HUDEP-2 (cell line): ENCODE results near the gene COMMD6.
A peak's percentile ranks its signal among the peaks of the same experiment; 100 is the strongest.
"Not testable (repeated sequence)": the region's sequence is repeated elsewhere in the genome, so short reads cannot be mapped to it uniquely, and the experiment has no call there.

Experiments
- DNase-seq, 76 experiments: peaks; one replicate each; lab custom pipeline; 2025; ENCODE audit not compliant: unreplicated experiment in 76 of 76; lab: John Stamatoyannopoulos, UW

Gene COMMD6

GRCh38 chr13:75537401-75538365 is at the start of gene COMMD6:
TSS of gene COMMD6 (minus strand) at chr13:75537841. CDS start at chr13:75537805, 36 bp downstream.
- DNase-seq = peak in 66 of 76 experiments; percentile 7 to 73 (median 52)

DNA sequence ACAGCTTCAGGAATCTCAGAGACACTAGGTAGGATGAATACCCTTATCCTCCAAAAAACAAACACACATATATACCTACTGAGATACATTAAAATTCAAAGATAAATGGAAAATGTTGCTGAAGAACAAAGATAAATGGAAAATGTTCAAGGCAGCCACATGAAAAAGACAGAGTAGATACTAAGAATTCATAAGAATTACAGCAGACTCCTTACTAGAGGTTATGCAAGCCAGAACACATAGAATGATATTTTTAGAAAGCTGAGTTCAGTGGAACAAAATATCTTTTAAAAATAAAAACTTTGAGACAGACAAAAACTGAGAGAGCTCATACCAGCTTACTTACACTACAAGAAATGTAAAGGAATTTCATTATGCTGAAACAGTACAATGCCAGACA is 47.5 kb upstream of the COMMD6 start:
- no peak for DNase-seq

DNA sequence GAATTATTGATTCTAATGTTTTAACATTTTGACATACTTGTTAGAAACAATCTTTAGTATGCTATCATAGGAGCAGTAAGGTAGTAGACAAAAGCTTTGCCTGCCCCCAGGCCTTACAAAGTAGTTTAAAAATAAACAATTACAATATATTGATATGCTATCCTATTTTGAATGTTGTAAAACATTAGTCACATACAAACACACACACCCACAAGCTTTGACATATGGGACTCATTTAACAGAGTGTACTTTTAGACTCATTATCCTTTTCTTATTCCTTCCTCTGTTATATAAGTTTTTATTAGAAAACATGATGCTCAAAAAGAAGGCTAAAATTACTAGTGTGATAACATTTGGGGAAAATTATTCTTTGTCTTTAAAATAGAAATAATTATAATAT is 45.5 kb upstream of the COMMD6 start:
- DNase-seq = no peak

GRCh38 chr13:75581874-75582640 is 44.4 kb upstream of the COMMD6 start:
- no peak for DNase-seq

DNA sequence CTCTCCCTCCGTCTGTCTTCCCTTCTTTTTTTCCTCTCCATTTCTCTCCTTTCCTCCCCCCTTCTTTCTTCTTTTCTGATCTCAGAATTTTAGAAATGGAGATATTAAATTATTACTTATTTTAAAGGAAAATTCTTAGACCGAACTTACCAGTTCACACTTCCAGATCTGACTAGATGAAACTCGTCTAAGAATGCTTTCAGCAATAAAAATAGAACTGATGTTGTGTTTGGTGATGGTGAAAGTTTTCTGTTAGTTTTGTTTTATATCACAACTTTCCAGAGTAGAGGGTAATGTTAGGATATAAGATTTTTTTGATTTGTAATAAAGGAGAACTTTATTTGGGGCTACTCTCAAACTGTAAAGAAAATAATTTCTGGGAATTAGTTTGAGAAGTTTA is 41.9 kb upstream of the COMMD6 start:
- DNase-seq = no peak

DNA sequence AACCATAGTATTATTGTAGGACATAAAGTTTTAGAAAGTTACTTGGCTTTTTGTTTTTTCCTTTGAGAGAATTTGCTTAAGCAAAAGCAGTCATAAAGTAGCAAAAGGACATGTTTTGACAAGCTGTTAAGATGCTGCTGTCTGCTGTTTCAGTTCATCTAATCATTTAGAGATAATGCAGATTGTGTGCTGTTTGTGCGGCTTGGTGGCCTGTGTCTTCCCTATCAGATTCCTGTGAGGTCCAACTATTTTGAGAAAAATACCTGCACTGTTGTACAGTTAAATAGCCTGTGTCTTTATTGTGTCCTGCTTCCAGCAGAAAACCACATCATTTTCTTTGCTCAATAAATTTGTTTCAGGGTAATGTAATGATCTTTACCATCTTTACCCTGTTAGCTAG is 31.9 kb upstream of the COMMD6 start:
- DNase-seq = no peak

DNA sequence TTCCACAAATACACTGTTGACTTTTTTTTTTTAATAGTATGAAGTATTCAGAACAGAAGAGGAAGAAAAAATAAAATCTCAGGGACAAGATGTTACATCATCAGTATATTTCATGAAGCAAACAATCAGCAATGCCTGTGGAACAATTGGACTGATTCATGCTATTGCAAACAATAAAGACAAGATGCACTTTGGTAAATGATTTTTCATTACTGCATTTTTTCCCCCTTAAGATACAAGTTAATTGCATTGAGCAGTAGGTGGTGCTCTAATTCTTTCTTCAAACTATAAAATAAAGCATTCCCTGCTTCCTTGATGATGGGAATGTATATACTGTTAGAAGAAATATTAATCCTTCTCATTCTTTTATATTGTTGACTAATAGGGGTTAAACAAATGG is 29.0 kb upstream of the COMMD6 start:
- DNase-seq = no peak

- DNase-seq = no peak
Measured at GRCh38 chr13:75558145-75558840, 20.7 kb upstream of the COMMD6 start.

DNA sequence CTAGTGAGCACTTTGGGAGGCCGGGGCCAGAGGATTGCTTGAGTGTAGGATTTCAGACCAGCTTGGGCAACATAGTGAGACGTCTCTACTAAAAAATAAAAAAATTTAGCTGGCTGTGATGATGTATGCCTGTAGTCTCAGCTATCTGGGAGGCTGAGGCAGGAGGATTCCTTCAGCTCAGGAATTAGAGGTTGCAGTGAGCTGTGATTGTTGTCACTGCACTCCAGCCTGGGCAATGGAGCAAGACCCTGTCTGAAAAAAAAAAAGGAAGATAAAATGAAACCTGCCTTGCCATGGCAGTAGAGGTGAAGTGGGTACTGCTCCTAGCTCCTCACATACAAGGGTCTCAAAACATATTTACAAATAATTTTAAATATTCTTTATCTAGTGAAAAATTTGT is 19.3 kb upstream of the COMMD6 start:
- DNase-seq = no peak

DNA sequence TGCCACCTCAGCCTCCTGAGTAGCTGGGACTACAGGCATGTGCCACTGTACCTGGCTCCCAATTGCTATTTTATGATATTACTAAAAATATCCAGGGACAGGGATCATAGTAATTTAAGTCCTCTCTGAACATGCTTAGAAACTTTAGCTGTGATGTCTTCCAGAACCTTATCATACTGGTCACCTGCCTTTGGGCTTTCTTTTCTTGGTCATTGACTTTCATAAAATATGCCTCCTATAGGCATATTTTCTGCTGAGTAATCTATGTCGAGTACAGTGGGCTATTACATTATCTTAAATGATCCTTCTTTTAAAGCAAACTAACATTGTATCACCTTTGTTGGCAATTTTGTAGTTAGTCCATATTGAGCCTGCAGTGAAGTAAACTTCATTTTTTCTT is 18.2 kb upstream of the COMMD6 start:
- no peak for DNase-seq

DNA sequence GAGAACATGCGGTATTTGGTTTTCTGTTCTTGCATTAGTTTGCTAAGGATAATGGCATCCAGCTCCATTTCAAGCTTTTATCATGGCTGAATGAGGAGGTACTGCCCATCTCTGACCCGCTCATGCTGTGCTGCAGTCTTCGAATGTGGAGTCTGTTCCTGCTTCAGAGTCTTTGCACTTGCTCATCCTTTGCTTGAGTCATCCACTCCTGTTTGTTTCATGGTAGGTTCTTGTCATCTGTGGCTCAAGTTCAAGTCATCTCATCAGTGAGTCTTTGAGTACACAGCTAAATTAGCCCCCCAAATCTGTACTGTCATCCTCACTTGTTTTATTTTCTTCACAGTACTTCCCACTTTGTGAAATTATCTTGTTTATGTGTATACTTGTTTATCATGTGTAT is 17.3 kb upstream of the COMMD6 start:
- DNase-seq = no peak

GRCh38 chr13:75554464-75554863 is 16.8 kb upstream of the COMMD6 start:
- no peak for DNase-seq

GRCh38 chr13:75550159-75550567 is 12.5 kb upstream of the COMMD6 start:
- DNase-seq = peak in 36 of 76 experiments; percentile 3 to 49 (median 27)

DNA sequence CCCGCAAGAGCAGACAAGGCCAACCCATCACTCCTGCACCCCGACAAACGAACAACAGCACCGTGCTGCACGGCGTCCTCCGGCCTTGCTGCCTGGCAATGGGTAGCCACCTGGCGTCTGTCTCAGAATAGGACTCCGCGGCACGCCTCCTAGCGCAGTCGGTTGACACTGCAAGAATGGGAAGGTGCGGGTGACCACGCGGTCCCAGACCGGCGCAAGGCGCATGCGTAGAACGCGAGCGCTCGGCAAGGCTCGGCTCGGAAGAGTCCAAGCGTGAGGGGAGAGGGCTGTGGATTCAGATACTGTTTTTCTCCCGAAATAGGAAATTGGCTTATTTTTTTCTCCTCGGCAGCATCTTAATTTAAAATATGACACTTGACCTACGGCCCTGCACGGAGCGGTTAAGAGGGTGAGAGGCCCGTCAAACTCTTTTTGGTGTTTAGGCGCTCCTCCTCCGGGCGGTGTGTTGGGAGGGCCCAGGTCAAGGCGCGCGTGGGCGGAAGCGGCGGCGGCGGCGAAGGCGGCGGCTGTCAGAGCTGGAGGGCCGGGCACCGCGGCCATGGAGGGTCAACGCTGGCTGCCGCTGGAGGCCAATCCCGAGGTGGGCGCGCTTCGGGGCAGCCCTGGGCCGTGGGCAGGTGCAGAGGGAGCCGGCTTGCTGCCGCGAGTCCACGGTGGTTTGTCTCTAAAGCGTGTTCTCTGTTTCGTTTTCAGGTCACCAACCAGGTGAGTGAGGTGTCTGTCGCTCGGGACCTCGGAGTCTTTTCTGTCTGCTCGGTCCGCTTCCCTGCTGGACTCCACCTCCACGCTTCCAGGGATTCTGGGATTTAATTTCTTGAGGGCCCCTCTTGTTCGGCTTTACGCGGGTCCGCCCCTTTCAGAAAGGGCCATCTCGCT is 11.9 kb upstream of the COMMD6 start, which contains the start of gene UCHL3:
Gene UCHL3 (plus strand): TSS at position 530 of the 897 bp plus-strand sequence. CDS start 30 bp downstream, at position 560.
- DNase-seq = peak; percentile 8 to 98 (median 94)

- peak in 1 of 76 experiments; percentile 2 for DNase-seq
Measured at GRCh38 chr13:75547917-75548316, 10.3 kb upstream of the COMMD6 start.

GRCh38 chr13:75545386-75545785 is 7.7 kb upstream of the COMMD6 start:
- not testable (repeated sequence) for DNase-seq

DNA sequence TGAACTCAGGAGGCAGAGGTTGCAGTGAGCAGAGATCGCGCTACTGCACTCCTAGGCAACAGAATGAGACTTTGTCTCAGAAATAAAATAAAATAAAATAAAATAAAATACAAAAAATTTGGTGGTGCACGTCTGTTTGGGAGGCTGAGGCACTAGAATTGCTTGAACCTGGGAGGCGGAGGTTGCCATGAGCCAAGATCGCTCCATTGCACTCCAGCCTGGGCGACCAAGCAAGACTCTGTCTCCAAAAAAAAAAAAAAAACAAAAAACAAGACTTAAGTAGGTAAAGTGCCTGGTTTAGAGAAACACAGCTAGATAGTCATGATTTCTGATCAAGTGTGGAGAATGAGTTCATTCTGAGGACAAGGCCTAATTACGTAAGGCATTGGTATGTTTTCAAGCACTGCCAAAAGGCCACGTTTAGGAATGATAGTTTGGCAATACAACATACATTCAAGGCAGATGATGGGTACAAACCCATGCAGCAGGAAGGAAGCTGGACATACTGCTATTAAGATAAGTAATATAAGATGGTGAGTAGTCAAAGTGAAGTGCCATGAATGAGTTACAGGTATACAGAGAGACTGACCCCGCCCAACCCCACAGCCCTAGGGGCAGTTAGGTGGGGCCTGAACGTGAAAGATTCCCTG is 7.2 kb upstream of the COMMD6 start:
- no peak for DNase-seq

GRCh38 chr13:75541961-75542360 is 4.3 kb upstream of the COMMD6 start:
- no peak for DNase-seq

DNA sequence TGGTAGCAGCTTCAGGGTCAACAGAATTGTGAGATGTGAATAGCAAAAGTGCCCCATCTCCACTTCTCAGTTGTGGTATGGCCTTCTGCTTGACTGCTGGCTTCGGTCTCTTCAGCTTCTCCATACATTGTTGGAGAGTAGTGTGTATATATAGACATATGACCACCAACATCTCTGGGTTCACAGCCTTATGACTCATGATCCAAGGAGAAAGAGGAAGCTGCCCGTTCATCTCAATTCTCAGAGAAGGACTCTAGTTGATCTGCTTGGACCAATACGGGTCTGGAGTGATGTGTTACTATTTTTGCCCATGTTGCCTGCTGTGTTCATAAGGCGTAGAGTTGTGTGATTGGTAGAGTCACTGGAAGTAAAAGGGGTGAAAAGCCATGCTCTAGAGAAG is 3.6 kb upstream of the COMMD6 start:
- peak in 4 of 76 experiments; percentile 1 to 38 (median 8) for DNase-seq
